ENCODE measurements around the gene CFAP73. TPM values are rescaled to one million over a fixed set of nuclear protein-coding genes. Genes with fewer than 3 reads are reported as not detected.

CFAP73 gene
- total and polyA plus RNA-seq, 10 of the 15 experiments (the other 5 are each of a cell fraction or from before 2014, with no cell fraction given): 0.18 TPM; not detected in 9

GRCh38 chr12:113196990-113197389, 47.5 kb downstream of the CFAP73 start (continued):
- TF ChIP-seq CTCF (IDR thresholded peaks at IDR 0.05 in 2 of 3, conservative IDR thresholded peaks at IDR 0.05 in 1 of 3; ENCODE audit: control insufficient read depth in 2 of 3, extremely low read depth in 1 of 3, insufficient read depth in 1 of 3, low read depth in 3 of 3, low read length in 3 of 3) (peak; percentile 73 to 82 (median 81)), RELA (IDR thresholded peaks at IDR 0.05; ENCODE audit: borderline replicate concordance, partially characterized antibody) (no peak), EGR1 (IDR thresholded peaks at IDR 0.05; ENCODE audit: borderline replicate concordance in 1 of 2, low read depth in 2 of 2, low read length in 2 of 2) (no peak), NBN (IDR thresholded peaks at IDR 0.05) (0 out of 2 replicates have a peak, but pooled peaks have one; percentile 21), WRNIP1 (IDR thresholded peaks at IDR 0.05; ENCODE audit: borderline replicate concordance, low read depth, low read length) (0 out of 2 replicates have a peak, but pooled peaks have one; percentile 65), ZNF24 (IDR thresholded peaks at IDR 0.05) (no peak), SMC3 (IDR thresholded peaks at IDR 0.05; ENCODE audit: borderline replicate concordance, low read length) (peak; percentile 90), PBX3 (IDR thresholded peaks at IDR 0.05; ENCODE audit: insufficient replicate concordance, low read depth, low read length) (no peak), TCF7 (IDR thresholded peaks at IDR 0.05; ENCODE audit: borderline replicate concordance) (no peak), BCL11A (IDR thresholded peaks at IDR 0.05; ENCODE audit: low read depth, low read length) (no peak), HDGF (IDR thresholded peaks at IDR 0.05) (no peak), CREB1 (IDR thresholded peaks at IDR 0.05; ENCODE audit: low read depth) (no peak), RUNX3 (IDR thresholded peaks at IDR 0.05; ENCODE audit: low read length) (0 out of 2 replicates have a peak, but pooled peaks have one; percentile 16), ZNF384 (IDR thresholded peaks at IDR 0.05; ENCODE audit: borderline replicate concordance, low read depth, low read length) (peak; percentile 98), NFYA (IDR thresholded peaks at IDR 0.05; ENCODE audit: borderline replicate concordance, low read depth, low read length) (no peak), CREM (IDR thresholded peaks at IDR 0.05; ENCODE audit: low read depth) (no peak), YY1 (IDR thresholded peaks at IDR 0.05; ENCODE audit: low read depth, low read length) (peak; percentile 72)
